ENCODE results near the gene TLK1. TPM values are rescaled to one million over a fixed set of nuclear protein-coding genes. Genes with fewer than 3 reads are reported as not detected.

TLK1 gene
- polyA plus RNA-seq, 1 of the 3 experiments (the other 2 are of a cell fraction): 4.8 TPM

DNA sequence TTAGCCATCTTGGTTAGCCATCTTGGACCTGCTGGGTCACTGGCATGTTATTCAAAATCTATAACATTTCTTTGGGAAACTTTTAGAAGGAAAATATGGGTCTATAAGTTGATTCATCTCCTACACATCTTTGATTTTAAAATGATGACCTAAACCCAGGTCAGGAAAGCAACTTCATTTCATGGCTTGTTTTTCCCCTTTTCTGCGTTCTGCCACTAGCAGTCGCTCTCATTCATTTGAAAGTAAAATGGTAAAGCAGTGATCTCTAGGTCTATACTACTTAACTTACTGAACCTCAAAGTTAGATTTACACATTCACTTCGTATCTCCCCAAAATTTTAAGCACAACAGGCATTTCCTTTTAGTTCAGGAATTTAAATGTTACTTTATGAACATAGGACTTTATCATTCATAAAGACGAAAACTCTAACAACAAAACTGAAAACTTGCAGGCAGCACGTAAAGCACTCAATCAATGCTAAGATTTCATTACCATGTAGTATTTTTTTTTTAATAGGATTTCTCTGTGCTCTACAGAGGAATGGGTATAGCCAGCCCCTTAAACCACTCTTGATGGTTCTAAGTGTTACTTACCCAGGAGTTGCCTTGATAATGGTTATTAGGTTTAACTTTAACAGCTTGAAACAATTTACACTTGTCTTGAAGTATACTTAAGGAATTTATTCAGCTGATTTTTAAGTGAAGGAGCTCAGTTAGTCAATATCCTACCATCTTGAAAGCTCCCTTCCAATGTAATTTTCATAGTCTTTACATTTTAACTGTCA is 169.1 kb downstream of the TLK1 start:
- TF ChIP-seq SIN3A (IDR thresholded peaks at IDR 0.05; ENCODE audit: borderline replicate concordance, low read depth, low read length) (no peak), SMC3 (IDR thresholded peaks at IDR 0.05; ENCODE audit: low read depth, low read length) (no peak), MEF2A (IDR thresholded peaks at IDR 0.05; ENCODE audit: borderline replicate concordance, low read depth) (no peak), TAF1 (IDR thresholded peaks at IDR 0.05; ENCODE audit: borderline replicate concordance, low read depth, low read length) (no peak), GABPA (IDR thresholded peaks at IDR 0.05; ENCODE audit: low read depth) (no peak), FOSL2 (IDR thresholded peaks at IDR 0.05; ENCODE audit: borderline replicate concordance, low read depth) (no peak), TCF12 (IDR thresholded peaks at IDR 0.05) (no peak), NFIC (IDR thresholded peaks at IDR 0.05; ENCODE audit: borderline replicate concordance) (no peak)
- TF ChIP-seq, protein P1, sequence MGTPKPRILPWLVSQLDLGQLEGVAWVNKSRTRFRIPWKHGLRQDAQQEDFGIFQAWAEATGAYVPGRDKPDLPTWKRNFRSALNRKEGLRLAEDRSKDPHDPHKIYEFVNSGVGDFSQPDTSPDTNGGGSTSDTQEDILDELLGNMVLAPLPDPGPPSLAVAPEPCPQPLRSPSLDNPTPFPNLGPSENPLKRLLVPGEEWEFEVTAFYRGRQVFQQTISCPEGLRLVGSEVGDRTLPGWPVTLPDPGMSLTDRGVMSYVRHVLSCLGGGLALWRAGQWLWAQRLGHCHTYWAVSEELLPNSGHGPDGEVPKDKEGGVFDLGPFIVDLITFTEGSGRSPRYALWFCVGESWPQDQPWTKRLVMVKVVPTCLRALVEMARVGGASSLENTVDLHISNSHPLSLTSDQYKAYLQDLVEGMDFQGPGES (IDR thresholded peaks at IDR 0.05; ENCODE audit: low read depth, low read length): no peak
- TF ChIP-seq, protein P2, sequence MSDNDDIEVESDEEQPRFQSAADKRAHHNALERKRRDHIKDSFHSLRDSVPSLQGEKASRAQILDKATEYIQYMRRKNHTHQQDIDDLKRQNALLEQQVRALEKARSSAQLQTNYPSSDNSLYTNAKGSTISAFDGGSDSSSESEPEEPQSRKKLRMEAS (IDR thresholded peaks at IDR 0.05; ENCODE audit: low read depth): no peak
- no peaks in the 10 kb centered on the region for H3K9me3 ChIP-seq
- H3K36me3 ChIP-seq (replicated peaks in 1 of 2; ENCODE audit: control insufficient read depth in 1 of 2, insufficient read depth in 2 of 2, low read length in 1 of 2): peaks cover 43 to 52% of the 10 kb centered on the region in 2 experiments
- no peaks in the 10 kb centered on the region for H4K20me1 ChIP-seq (ENCODE audit: insufficient read depth)
- H3K9me2 ChIP-seq: no peaks in the 10 kb centered on the region
- H3F3A ChIP-seq (replicated peaks; ENCODE audit: insufficient read depth): peaks cover 8% of the 10 kb centered on the region
- H3K27ac ChIP-seq (ENCODE audit: low read depth in 2 of 2, low read length in 1 of 2): no peak overlapping the region
- H2AFZ ChIP-seq (ENCODE audit: low read depth): no peak overlapping the region
- CTCF ChIA-PET: interaction anchor here (0.7 kb wide), 2 partner anchors 12 to 168 kb away, joined by 3 read pairs; no protein-coding TSS in a partner anchor
- H3K4me2 ChIP-seq: no peak overlapping the region
- H3K4me1 ChIP-seq (ENCODE audit: control insufficient read depth in 1 of 2, insufficient read depth in 2 of 2, low read depth in 1 of 2, low read length in 1 of 2): no peaks in the 10 kb centered on the region
- 99% methylated on average over 5 of the region's 5 CpGs for whole genome bisulfite sequencing (ENCODE audit: low lambda C conversion rate)
- POLR2A ChIA-PET: no interaction called here
- H3K4me3 ChIP-seq (ENCODE audit: low read depth in 2 of 2, low read length in 1 of 2): no peak overlapping the region
- H3K79me2 ChIP-seq (ENCODE audit: insufficient read depth): no peaks in the 10 kb centered on the region
- no peaks in the 10 kb centered on the region for H3K27me3 ChIP-seq (ENCODE audit: insufficient read depth)
- H3K9ac ChIP-seq: no peak overlapping the region
- no peak for DNase-seq

DNA sequence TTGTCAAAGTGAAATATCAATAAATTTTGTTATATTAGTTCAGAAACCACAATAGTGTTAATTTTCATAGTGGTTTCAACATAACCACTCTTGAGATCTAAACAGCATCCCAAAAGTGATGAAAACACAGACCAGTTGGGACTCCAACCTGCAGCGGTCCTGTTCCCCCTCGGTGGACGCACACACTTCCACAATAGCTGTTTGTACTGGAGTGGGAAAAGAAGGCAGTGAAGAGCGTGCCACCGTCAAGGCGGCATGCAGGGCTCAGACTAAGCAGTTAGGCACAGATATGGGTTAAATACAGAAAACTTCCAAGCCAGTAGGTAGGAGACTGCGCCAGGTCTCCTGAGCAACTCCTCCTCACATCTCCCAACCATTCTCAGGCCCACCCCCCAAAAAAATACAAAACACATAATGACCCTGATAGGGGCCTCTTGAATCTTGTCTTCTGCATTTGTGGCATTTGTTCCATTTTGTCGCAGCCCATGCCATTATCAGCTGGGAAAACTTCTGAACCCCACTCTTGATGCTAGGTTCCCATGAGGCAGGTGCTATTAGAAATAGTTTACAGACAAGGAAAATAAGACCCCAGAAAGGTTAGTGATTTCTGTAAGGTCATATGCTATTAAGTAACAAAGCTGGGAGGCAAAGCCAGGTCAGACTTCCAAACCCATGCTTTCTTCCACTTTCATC is 174.0 kb downstream of the TLK1 start:
- Histone ChIP-seq H3K79me2 (ENCODE audit: insufficient read depth) (no peaks in the 10 kb centered on the region), H3K36me3 (replicated peaks in 1 of 2; ENCODE audit: control insufficient read depth in 1 of 2, insufficient read depth in 2 of 2, low read length in 1 of 2) (peaks cover 16 to 17% of the 10 kb centered on the region in 2 experiments), H3K27me3 (ENCODE audit: insufficient read depth) (no peaks in the 10 kb centered on the region), H3K27ac (ENCODE audit: low read depth in 2 of 2, low read length in 1 of 2) (no peak overlapping the region), H3K4me2 (no peak overlapping the region), H3F3A (replicated peaks; ENCODE audit: insufficient read depth) (peaks cover 2% of the 10 kb centered on the region), H4K20me1 (ENCODE audit: insufficient read depth) (no peaks in the 10 kb centered on the region), H3K9me3 (no peaks in the 10 kb centered on the region), H3K9ac (no peak overlapping the region), H3K4me3 (ENCODE audit: low read depth in 2 of 2, low read length in 1 of 2) (no peak overlapping the region), H2AFZ (ENCODE audit: low read depth) (no peak overlapping the region), H3K9me2 (no peaks in the 10 kb centered on the region), H3K4me1 (ENCODE audit: control insufficient read depth in 1 of 2, insufficient read depth in 2 of 2, low read depth in 1 of 2, low read length in 1 of 2) (no peaks in the 10 kb centered on the region)
- 96% methylated on average over 8 of the region's 8 CpGs for WGBS (ENCODE audit: low lambda C conversion rate)
- ChIA-PET POLR2A (no interaction called here), CTCF (interaction anchor here (1.7 kb wide), 1 partner anchor 14 kb away, joined by 5 read pairs; no protein-coding TSS in a partner anchor)
- no peak for DNase-seq
- no peak for TF ChIP-seq CHD2 (IDR thresholded peaks at IDR 0.05; ENCODE audit: low read length, partially characterized antibody)
- no peak for TF ChIP-seq MEF2A (IDR thresholded peaks at IDR 0.05; ENCODE audit: borderline replicate concordance, low read depth)
- no peak for TF ChIP-seq TAF1 (IDR thresholded peaks at IDR 0.05; ENCODE audit: borderline replicate concordance, low read depth, low read length)
- TF ChIP-seq SIN3A (IDR thresholded peaks at IDR 0.05; ENCODE audit: borderline replicate concordance, low read depth, low read length): no peak
- TF ChIP-seq, protein P2 (IDR thresholded peaks at IDR 0.05; ENCODE audit: low read depth): no peak
- TF ChIP-seq, protein P3, sequence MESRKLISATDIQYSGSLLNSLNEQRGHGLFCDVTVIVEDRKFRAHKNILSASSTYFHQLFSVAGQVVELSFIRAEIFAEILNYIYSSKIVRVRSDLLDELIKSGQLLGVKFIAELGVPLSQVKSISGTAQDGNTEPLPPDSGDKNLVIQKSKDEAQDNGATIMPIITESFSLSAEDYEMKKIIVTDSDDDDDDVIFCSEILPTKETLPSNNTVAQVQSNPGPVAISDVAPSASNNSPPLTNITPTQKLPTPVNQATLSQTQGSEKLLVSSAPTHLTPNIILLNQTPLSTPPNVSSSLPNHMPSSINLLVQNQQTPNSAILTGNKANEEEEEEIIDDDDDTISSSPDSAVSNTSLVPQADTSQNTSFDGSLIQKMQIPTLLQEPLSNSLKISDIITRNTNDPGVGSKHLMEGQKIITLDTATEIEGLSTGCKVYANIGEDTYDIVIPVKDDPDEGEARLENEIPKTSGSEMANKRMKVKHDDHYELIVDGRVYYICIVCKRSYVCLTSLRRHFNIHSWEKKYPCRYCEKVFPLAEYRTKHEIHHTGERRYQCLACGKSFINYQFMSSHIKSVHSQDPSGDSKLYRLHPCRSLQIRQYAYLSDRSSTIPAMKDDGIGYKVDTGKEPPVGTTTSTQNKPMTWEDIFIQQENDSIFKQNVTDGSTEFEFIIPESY (IDR thresholded peaks at IDR 0.05; ENCODE audit: borderline replicate concordance, low read depth): no peak
- no peak for TF ChIP-seq GATA2 (CRISPR knock-in tag; IDR thresholded peaks at IDR 0.05)
- TF ChIP-seq FOXJ3 (CRISPR knock-in tag; IDR thresholded peaks at IDR 0.05): no peak
- TF ChIP-seq GABPA (IDR thresholded peaks at IDR 0.05; ENCODE audit: low read depth): no peak
- TF ChIP-seq, protein P4, sequence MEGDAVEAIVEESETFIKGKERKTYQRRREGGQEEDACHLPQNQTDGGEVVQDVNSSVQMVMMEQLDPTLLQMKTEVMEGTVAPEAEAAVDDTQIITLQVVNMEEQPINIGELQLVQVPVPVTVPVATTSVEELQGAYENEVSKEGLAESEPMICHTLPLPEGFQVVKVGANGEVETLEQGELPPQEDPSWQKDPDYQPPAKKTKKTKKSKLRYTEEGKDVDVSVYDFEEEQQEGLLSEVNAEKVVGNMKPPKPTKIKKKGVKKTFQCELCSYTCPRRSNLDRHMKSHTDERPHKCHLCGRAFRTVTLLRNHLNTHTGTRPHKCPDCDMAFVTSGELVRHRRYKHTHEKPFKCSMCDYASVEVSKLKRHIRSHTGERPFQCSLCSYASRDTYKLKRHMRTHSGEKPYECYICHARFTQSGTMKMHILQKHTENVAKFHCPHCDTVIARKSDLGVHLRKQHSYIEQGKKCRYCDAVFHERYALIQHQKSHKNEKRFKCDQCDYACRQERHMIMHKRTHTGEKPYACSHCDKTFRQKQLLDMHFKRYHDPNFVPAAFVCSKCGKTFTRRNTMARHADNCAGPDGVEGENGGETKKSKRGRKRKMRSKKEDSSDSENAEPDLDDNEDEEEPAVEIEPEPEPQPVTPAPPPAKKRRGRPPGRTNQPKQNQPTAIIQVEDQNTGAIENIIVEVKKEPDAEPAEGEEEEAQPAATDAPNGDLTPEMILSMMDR (IDR thresholded peaks at IDR 0.05): no peak
- TF ChIP-seq, protein P1 (IDR thresholded peaks at IDR 0.05; ENCODE audit: low read depth, low read length): no peak
